ENCODE measurements around the gene SLC4A5.

Gene SLC4A5

DNA sequence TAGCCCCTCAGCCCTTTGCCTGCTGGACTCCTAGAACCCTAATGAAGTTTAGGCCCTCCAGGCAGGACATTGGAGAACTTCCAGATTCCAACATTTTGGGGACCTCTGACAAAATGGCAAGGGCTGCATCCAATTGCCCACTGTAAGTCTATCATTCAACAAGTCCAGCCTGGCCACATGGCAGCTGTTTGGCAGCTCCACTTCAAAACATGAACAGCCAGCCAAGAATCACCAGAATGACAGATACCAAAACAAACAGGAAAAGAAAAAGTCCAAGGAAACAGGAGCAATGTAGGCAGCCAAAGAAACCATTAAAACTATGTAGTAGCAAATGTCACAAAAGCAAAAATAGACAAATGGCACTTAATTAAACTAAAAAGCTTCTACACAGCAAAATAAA lies 25.5 kb downstream of the SLC4A5 start:
- DNase-seq (ENCODE audit: extremely low spot score, insufficient read length, low read depth) (no peak), FAIRE-seq (no peak)

DNA sequence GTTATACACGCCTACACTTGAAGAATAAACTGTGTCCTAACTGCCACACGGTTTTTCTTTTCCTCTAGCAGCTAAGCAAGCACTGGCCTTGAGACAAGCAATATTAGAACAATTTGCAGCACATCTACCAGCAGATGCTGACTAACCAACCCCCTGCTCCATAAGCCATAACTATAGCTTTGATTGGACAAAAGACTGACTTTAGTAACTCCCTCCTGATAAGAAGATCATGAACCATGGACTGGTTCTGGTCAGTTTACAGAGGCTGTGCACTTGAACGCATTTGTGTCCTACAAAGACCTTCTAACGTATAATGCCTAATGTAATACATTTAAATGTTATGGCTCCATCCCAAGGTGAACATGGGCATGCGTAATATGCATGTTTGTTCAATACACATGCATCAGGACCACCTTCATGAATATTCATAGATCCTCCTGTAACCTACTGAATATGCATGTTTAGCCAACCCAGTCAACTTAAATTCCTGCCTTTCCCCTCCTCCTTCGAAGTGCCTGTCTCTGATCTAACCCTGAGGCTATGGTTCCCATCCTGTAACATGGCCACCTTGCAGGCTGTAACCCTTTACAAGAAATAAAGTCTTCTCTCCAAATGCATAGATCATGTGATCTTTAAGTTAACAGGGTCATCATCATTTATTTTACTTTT lies 26.5 kb downstream of the SLC4A5 start:
- DNase-seq (ENCODE audit: extremely low spot score, insufficient read length, low read depth) (no peak), FAIRE-seq (peak; percentile 49)

DNA sequence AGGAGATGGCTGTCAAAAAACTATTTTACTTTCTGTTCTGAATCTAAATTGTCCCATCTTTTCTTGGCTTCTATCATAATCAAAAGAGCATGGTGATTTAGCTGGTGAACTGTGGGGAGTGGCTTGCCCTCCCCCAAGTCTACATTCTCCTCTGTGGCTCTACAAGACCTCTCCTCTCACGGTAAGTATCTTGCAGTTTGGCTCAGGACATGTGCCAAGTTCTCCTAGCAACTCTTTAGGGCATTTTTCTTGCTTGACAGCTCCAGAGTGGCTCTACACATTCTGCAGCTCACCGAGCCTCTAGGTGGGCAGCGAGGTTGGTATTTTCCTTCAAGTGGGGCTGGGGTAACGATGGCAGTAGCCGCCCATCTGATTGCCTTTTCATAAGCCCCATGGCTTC lies 29.1 kb downstream of the SLC4A5 start:
- DNase-seq (ENCODE audit: extremely low spot score, insufficient read length, low read depth), result no peak
- FAIRE-seq, result no peak

DNA sequence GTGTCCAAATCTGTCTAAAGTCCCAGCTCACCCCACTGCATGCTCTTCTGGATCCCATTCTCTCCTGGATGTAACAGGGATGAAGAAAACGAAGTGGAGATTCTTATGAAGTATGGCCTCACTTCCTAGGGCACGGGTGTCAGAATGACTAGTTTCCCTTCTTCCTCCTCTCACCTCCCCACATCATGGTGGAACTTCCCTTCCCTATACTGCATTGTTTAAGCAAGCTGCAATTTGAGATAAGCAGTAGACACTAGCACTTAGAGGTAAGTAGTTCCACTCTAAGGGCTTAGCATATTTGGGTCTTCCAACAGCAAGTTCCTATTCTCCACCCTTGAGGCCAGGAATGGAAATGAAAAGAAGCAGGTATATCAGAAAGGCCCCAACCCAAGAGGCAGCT lies 29.7 kb downstream of the SLC4A5 start:
- DNase-seq (ENCODE audit: extremely low spot score, insufficient read length, low read depth) (no peak), FAIRE-seq (no peak)

DNA sequence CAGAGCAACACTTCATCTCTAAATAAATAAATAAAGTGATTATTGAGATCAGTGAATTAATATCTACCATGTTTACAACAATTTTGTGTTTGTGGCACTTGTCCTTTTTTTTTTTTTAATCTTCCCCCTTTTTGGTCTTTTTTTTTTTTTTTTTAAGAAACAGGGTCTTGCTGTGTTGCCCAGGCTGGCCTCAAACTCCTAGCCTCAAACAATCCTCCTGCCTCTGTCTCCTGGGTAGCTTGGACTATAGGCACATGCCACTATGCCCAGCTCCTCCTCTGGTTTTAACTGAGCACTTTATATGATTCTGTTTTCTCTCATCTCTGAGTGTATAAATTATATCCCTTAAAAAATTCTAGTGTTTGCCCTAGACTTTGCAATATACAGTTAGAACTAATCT lies 30.3 kb downstream of the SLC4A5 start:
- DNase-seq (ENCODE audit: extremely low spot score, insufficient read length, low read depth) (no peak), FAIRE-seq (no peak)

DNA sequence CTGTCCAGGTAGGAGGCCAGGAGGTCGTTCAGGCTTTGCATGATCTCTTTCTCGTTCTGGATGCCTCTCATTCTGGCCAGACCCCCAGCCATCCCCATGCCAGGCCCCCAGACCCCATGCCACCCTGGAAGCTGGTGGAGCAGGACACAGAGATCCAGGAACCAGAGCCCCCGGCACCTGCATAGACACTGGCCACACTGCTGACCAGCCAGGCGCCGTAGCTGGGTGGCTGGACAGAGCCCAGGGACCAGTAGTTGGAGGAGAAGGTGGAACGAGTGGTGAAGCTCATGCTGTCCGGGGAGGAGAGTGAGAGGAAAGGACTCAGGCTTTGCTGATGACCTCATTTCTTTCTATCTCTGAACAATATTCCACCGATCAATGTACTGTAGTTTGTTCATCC lies 35.5 kb downstream of the SLC4A5 start:
- DNase-seq (ENCODE audit: extremely low spot score, insufficient read length, low read depth) (no peak), FAIRE-seq (no peak)

DNA sequence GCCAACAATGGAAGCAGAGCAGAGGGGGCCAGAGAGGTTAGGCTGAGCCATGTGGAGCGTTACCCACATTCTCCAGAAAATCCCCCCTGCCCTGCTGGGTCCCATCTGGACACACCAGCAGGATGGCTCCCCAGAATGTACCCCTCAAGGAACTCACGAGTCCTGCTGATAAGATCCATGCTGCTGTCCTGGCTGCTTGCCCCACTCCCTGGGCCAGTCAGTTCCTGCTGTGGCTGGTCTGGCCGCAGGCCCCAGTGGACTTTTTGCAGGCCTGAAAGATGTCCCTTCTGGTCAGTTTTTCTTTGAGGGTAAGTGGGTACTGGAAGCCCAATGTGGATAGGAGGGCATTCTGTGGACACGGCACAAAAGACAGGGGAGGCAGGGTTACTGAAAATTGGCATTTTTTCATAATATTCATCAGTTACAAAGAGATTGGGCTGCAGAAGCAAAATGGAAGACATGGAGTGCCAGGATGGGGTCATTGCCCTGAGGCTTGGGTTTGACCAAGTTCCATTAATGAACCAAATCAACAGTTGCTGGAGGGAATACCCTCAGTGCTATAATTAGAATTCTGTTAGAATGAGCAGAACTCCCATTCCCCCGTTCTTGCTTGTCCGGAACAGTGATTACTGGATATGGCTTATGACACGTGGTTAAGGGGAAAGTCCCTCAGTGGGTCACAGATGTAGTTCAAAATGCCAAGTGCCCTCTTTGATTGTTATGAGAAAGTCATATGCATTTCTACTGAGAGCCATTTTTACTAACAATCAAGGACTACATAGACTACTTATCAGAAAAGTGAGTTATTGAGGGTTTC lies 38.7 kb downstream of the SLC4A5 start:
- no peak for DNase-seq (ENCODE audit: extremely low spot score, insufficient read length, low read depth)
- FAIRE-seq, result no peak

DNA sequence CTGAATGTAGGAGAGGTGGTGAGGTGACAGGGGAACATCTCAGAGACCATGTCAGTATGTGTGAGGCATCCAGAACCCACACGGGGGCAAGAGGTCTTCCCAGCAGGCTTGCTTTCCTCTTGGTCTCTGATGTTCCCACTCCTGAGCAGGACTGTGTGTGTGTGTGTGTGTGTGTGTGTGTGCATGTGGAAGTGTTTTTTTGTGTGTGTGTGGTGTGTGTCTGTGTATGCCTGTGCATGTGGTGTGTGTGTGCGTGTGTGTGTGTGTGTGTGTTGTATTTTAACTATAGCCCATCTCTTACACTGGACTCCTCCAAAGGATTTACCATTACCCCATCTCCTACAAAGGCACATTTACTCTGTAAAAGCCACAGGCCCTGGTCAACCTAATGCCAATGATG lies 40.4 kb downstream of the SLC4A5 start:
- FAIRE-seq, result no peak
- DNase-seq (ENCODE audit: extremely low spot score, insufficient read length, low read depth), result no peak

DNA sequence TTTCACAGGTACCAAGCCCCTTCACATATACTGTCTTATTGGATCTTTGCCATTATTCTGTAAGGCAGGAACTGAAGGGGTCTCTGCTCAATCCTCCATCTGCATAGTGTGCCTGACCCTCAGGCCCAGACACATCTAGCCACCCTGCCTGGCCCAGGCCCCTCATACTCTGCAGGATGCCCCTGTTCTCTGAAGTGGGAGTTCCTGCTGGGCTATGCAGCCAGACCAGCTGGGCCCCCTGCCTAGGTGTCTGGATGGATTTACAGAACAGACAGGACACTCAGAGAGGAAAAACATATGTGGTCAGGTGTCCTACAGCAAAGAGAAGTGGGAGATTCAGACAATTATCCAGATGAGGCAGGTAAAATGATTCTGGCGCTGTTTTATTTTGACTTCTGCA lies 42.0 kb downstream of the SLC4A5 start:
- DNase-seq (ENCODE audit: extremely low spot score, insufficient read length, low read depth) (no peak), FAIRE-seq (no peak)

DNA sequence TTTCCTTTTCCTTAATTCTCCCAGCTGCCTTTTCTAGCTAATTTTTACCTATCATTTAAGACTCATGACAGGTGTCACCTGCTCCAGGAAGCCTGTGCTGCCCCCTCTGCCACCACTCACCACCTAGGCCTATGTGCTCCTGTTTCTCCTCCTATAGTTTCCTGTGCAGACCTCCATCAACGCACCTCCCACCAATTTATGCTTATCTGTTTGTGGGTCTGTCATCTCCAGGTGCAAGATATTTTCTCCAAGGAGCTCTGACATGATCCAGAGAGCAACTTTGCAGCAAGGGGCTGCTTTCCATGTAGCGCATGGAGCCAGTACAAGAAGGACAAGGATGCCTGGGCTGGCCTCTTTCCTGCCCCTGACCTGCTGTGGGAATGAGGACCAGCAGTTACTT lies 42.7 kb downstream of the SLC4A5 start:
- DNase-seq (ENCODE audit: extremely low spot score, insufficient read length, low read depth) (no peak), FAIRE-seq (no peak)

DNA sequence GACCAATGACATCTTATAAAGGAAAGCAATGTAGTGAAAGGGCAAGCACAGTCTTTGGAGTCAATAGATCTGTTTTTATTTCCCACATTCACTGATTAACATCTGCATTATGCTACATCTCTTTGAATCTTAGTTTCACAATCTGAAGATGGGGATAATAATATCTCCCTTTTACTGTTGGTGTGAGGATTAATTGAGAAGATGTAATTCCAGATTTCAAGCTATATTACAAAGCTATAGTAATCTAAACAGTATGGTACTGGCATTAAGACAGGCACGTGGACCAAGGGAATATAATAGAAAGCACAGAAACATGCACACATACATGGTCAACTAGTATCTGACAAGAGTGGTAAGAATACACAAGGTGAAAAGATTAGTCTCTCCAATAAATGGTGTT lies 45.3 kb downstream of the SLC4A5 start:
- no peak for FAIRE-seq
- DNase-seq (ENCODE audit: extremely low spot score, insufficient read length, low read depth), result no peak

DNA sequence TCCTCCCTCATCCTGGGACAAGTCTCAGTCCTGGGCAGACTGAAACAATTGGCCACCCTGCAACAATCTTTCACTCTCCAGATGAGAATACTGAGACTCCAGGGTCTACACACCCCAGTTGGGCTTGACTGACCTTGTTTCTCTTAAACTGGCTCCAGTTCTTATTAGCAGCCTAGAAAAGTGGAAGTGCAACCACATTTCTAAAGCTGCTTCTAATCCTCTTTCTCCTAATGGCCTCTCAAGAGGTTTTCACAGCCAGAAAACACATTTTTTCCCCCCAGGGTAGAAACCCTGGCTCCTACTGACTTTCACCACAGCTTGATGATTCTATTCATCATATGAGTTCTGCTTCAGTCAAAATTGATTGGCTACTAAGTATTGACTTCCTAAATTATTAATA lies 45.8 kb downstream of the SLC4A5 start:
- DNase-seq (ENCODE audit: extremely low spot score, insufficient read length, low read depth) (no peak), FAIRE-seq (peak; percentile 76)

DNA sequence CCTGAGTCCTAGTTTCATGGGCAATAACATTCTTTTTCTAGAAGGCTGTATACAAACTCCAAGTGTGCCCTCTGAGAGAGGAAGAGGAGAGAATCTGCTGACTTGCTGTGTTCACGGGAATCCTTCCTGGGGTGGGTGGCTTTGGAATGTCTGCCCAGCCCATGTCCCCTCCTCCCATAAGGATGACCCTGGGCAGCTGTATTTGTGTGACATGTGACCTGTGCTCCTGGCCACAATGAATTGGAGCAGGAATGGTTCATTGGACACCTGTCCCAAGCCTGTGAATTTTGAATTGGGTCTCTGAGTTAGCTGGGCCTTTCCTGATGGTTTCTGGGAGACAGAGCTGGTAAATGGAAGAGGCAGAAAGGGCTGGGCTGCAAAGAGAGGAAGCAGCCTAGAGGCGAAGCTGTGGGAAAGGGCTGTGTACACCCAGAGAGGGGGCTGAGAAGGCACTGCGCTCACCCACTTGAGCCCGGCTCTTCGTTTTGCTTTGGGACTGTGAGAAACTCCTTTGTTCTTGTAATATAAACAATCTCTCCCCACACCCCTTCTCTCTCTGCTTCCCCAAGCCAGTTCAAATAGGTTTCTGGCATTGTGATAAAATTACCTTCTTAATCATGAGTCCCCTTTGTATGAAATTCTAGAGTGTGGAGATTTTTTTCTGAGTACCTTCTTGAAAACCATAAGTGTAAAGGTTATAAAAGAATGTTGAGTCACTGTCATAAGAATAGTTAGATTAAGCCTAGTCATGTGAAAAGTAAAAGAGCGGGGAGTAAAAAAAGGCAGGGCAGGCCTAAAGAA lies 49.8 kb downstream of the SLC4A5 start:
- DNase-seq (ENCODE audit: extremely low spot score, insufficient read length, low read depth), result no peak
- no peak for FAIRE-seq

DNA sequence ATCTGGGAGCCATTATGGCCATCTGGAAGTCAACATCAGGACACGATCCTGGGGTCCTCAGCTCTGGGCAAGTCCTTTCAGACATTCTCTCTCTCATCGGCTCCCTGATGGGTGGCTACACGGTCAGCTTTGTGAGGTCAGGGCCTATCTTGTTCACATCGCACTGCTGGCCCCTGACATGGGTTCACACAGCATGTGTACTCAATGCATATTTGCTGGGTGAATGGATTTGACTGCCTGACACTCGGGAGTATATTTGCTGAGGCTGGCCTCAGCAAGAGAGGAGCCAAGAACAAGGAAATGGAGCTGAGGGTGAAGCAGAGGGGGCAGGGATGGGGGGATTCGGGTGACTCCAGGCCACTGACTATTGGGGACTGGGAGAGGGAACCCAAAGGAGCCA lies 50.5 kb downstream of the SLC4A5 start:
- FAIRE-seq, result no peak
- DNase-seq (ENCODE audit: extremely low spot score, insufficient read length, low read depth), result no peak

DNA sequence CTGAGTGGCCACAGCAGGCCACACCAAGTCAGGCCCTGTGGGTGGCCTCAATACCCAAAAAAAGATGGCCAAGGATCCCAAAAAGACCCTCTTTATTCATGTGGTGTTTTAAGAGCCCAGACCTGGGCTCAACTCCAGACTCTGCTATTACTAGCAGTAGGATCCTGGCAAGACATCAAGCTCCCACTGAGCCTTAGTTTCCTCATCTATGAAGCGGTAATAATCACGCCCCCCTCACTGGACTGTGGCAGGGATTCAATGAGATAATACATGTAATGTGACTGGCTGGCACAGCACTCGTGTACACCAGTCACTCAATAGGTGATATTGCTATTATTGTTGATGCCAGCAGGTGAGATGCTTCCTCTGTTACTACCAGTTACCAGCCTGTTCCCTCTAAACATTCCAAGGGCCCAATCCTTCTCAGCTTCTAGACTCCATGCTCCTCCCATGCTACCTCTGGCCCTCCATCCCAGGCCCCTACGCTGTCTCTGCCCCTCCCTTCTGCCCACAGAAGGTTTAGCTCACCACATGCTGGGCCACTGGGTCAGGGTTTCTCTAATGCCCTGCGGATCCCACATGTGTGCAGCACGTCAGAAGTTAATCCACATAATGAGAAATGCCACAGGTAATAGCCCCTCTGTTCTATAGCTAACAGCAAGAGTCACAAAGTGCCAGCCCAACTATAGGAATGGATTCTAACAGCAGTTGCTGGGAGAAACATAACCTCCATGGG lies 51.2 kb downstream of the SLC4A5 start:
- DNase-seq (ENCODE audit: extremely low spot score, insufficient read length, low read depth), result no peak
- FAIRE-seq, result no peak

DNA sequence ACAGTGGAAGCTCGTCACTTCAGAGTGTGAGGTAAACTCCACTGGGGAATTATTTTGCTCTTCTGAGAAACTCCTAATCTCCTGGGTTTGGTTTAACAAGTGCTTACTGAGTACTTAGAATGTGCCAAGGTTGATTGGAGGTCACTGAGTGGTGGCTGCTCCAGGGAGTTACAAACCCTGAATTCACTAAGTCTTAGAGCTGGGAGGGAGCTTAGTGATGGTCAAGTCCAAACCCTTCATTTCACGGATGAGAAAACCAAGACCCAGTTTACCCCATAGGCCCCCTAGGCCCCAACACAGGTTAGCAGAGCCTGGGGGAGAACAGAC lies 52.0 kb downstream of the SLC4A5 start:
- no peak for DNase-seq (ENCODE audit: extremely low spot score, insufficient read length, low read depth)
- no peak for FAIRE-seq

DNA sequence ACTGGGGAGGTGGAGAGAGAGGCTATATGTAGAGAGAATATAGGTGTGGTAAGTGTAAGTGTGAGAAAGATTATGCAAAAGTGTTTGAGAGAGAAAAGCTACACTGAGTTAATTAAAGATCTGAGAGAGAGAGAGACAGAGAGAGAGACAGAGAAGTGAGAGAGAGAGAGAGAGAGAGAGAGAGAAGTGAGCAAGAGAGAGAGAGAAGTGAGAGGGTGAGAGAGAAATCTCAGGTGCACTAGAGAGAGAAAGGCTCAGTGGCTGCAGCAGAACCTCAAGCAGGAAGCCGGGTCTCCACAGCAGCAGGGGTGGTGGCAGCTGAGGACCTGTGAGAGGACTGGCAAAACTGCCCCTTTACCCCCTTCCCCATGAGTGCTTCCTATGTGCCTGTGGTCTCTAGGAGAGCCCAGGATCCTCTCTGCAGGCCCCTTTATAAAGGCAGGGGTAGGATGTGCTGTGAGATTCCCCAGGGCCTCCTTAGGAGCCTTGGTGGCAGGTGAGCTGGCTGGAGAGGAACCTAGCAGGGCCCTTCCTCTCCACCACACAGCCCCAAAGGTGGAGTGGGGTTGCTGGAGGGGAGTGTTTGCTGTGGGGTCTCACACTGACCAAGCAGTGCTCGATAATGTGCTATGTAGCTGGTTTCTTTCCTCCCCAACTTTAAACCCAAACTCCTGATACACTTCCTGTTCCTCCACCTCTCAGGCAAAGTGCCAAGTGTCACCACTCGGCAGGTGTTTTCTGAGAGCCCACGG lies 52.6 kb downstream of the SLC4A5 start:
- DNase-seq (ENCODE audit: extremely low spot score, insufficient read length, low read depth) (no peak), FAIRE-seq (peak; percentile 80)

DNA sequence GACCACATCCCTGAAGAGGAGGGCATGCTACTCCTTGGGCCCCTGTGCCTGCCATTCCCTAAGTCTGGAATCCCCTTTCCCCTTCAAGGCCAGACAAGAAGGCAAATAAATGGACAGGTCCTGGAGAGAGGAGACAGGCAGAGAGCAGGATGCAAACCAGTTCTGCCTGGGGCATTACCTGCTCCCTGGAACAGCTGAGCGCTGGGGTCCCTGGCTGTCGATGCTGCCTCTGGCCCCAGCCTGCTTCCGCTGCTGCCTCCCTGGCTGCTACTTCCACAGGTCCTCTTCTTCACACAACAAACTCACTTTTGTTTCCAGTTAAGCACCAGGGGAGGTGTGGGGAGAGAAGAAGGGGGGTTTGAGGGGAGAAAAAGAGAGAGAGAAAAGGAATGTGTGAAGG lies 53.1 kb downstream of the SLC4A5 start:
- DNase-seq (ENCODE audit: extremely low spot score, insufficient read length, low read depth) (no peak), FAIRE-seq (no peak)

DNA sequence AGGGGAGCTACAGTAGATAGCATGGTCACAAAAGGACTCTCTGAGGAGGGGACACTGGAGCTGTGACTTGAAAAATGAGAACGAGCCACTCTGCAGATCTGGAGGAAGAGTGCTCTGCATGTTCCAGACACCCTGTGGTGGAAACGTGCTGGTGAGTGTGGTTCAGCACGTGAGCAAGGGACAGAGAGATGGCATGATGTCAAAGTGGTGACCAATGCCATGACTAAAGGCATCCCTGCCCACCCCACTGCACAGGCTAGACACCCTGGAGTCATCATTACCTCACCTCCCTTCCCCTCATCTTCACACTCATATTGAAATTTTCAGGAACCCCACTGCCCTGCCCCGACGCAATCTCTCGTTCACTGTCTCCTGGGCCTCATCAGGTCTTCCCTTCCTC lies 56.5 kb downstream of the SLC4A5 start:
- FAIRE-seq, result no peak

More for the DNA sequence above, 56.5 kb downstream of the SLC4A5 start:
- no peak for DNase-seq (ENCODE audit: extremely low spot score, insufficient read length, low read depth)
